GM21447 (cell line): ENCODE results near the gene DAAM1.

ENCODE experiments used
- ATAC-seq: cut with Tn5 transposase; IDR thresholded peaks from one replicate; pipeline ENCODE4 v1.9.1; 2021; ENCODE audit not compliant: unreplicated experiment

DAAM1 gene

DNA sequence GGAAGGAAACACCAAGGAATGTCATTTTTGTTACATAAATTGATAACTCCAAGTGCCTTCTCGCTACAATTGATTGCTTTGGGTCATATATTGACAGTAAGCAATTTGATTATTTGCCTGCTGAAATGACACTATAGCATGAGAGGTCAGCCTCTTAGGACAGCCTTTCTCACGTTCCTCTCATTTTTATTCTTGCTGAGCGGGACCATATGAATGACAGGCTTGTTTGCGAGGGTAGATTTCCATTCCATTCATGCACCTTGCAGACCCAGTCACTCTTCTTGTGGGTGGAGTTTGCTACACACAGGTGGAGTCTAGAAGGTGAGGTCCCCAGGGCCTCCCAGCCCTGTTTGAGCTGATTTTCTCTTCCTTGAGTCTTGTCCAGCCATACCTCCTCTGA, 27.3 kb downstream of the DAAM1 start:
- no peak for ATAC-seq

DNA sequence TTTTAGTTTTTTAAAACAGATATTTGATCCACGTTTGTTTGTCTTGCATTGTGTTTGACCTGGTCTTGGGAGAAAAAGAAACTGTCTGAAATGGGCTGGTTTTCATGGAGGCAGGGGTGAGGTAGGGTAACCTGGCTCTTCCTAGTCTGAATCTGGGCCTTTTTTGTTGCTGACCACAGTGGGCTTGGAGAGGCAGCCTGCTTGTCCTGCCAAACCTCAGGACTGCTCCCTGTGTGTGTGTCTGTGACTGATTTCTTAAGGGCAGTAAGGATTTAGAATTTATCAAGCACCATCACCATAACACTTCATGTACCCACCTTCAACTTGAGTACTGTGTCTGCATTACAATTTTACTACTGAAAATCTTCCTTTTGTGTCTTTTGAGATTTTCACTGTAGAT, 28.5 kb downstream of the DAAM1 start:
- no peak for ATAC-seq

DNA sequence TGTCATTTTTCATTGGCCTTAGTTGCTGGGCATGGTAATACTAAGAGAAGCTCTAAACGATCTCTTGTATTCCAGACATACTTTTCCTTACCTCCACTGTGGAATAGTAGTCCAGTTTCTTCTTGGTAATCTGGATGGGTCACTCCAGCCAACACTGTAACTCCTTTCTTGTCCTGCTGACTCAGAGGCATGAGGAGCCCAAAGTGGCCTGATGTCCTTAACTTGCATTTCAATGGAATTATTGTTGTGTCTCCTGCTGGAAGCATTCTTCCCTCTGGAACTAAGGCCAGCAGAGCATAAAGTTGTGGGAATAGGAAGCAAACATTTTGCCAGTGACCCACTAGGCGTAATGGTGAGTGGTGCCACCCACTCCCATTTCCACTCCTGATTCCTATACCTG, 33.1 kb downstream of the DAAM1 start:
- no peak for ATAC-seq

DNA sequence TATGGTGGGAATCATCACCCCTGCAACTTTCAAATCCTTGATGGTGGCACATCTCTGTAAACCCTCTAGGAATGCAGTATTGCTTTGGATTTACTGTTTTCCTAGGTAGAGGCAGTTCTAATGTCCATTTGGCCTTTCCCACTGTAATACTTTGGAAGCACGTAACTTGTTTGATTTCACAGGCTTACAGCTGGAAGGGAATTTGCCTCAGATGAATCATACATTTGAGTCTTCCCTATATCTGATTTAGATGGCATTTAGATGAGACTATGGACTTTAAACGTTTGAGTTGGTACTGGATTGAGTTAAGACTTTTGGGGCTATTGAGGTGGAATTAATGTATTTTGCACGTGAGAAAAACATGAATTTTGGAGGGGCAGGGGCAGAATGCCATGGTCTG, 35.9 kb downstream of the DAAM1 start:
- ATAC-seq = no peak

GRCh38 chr14:59225281-59225680, 36.8 kb downstream of the DAAM1 start:
- ATAC-seq = no peak

- no peak for ATAC-seq
Observed at GRCh38 chr14:59228421-59228820, 40.0 kb downstream of the DAAM1 start.

DNA sequence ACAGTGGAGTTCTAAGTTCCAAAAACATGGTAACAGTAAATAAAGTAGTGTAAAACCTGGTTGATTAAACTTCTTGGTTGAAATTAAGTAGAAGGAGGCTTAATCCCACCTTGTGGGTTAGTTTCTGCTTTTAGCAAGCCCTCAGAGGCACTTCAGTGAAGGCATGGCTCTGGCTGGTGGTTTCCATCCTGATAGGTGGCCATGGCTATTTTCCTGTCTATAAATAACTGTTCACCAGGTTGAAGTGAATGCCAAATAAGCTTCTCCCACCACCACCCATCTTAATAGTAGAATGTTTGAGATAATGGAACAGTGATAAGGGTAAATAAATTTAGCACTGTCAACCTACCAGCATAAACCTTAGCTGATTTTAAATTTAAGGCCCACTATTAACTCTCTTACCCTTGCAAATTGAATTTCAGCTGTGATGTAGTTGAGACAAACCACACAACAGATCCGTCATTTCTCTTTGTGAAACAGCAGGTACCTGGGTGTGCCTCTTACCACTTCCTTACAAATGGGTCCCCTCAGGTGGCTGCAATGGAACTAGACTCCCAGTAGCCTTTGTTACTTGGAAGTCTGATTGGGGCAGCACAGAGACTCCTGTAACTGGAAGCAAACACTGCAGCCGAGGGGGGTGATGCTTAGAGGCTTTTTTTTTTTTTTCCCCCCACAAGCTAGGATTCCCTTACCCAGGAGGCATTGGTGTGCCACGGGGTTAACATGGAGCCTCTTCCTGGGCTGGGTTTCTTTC, 41.4 kb downstream of the DAAM1 start:
- ATAC-seq = no peak

GRCh38 chr14:59236195-59236594, 47.7 kb downstream of the DAAM1 start:
- no peak for ATAC-seq

- ATAC-seq = no peak
Observed at GRCh38 chr14:59238216-59238615, 49.7 kb downstream of the DAAM1 start.

DNA sequence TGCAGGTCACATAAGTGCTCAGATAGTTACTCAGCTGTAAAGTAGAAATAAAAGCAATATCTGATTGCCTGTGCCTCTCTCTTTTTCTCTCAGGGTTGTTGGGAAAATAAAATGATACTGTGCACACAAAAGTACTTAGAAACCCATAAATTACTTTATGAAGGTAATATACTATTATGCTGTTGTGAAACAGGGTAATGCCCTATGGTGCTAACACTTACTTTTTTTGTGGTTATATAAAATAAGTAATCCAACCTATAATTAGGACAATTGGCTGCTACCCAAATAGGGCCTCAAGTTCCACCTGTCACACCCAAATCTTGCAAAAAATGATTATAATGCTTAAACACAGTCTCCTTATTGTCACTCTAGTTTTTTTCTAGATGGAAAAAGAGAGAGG, 50.6 kb downstream of the DAAM1 start:
- ATAC-seq = no peak

DNA sequence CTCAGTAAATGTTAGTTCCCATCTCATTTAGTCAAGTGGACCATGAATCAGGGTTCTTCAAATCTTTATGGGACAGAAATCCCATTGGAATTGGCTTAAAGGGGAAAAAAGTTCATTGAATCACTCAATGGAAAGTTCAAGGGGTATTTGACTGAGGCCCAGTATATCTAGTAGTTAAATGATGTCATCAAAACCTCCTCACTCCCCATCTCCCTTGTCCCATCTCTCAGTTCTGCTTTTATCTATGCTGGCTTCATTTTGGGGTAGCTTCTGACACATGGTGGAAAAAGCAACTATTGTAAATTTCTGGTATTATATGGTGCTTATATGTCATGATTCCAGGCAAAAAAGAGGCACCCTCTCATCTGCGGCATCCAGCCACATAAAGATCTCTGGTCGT, 51.9 kb downstream of the DAAM1 start:
- peak; percentile 91 for ATAC-seq

- no peak for ATAC-seq
Observed at GRCh38 chr14:59241121-59241520, 52.7 kb downstream of the DAAM1 start.

DNA sequence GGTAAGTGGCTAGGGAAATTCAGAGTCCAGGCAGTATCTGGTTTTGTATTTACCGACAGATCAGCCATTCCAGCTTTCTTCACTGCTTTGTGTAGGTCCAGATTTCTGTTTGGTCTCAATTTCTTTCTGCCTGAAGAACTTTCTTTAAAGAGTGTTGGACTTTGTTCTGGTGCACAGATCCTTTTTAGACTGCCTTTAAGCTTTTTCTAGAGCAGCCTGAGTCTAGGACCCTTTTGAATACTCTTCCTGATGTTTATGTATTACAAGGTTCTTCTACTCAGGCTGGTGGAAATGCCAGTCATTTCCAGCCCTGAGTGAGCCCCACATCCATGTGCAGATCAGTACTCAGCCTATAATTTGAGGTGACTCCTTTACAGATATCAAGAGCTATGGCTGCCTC, 54.7 kb downstream of the DAAM1 start:
- no peak for ATAC-seq

GRCh38 chr14:59244581-59244980, 56.1 kb downstream of the DAAM1 start:
- ATAC-seq = no peak

DNA sequence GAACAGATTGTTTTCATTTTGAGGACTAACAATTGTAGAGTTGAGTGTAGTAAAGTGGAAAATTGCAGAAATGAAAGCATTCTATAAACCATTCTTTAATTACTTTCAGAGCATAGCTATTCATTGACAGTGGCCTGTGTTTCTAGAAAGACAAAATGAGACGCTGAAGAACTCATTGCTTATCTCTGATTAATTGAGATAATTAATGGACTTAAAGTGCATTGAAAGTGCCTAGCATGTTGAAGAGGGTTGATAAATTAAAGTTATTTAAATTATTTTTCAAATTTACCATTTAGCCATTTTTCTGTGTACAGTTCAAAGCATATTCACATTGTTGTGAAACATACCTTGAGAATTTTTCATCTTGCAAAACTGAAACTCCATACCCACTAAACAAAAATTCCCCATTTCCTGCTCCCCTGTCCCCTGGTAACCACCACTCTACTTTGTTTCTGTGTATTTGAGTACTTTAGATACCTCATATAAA, 57.4 kb downstream of the DAAM1 start:
- ATAC-seq = peak; percentile 87

DNA sequence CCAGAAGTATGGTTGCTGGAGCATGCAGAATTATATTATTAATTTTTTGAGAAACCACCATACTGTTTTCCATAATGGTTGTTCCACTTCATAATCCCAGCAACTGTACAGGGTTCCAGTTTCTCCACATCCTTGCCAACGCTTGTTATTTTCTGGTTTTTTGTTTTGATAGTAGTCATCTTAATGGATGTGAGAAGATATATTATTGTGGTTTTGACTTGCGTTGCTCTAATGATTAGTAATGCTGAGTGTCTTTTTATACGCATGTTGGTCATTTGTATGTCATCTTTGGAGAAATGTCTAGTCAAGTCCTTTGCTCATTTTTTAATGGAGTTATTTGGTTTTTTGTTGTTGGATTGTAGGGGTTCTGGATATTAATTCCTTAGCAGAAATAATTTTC, 58.1 kb downstream of the DAAM1 start:
- ATAC-seq = no peak

DNA sequence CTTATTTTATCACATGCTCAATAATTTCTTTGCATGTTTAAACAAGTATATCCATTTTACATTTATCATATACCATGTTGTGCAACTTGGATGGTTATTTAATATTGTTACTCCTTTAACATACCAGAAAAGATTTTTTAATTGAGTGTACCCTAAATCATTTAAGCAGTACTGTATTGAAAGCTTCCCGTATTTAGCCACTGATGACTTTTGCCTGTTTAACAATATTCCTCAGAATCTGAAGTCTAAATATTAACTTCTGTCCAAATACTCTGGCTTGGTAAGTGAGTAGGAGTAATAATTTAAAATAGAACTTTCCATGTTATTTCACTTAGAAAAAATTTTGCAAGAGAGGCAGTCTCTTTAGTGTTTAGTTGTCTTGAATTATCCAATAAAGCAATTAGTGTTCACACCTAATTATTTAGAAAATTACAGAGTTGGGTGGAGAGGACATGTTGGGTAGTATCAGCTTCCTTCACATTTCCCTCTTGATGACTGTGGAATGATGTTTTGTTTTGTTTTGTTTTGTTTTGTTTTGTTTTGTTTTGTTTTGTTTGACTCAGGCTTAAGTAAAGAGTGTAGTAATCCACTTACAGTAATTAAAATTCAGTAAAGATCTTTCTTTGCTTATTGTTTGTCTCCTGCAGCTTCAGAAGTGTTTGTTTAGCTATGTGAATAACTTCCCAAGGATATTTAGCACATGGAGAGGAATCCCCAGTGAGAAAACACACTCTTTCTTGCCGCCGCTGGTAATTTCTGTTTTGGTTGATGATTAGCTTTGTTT, 59.5 kb downstream of the DAAM1 start:
- ATAC-seq = no peak

GRCh38 chr14:59249029-59249428, 60.6 kb downstream of the DAAM1 start:
- ATAC-seq = no peak

DNA sequence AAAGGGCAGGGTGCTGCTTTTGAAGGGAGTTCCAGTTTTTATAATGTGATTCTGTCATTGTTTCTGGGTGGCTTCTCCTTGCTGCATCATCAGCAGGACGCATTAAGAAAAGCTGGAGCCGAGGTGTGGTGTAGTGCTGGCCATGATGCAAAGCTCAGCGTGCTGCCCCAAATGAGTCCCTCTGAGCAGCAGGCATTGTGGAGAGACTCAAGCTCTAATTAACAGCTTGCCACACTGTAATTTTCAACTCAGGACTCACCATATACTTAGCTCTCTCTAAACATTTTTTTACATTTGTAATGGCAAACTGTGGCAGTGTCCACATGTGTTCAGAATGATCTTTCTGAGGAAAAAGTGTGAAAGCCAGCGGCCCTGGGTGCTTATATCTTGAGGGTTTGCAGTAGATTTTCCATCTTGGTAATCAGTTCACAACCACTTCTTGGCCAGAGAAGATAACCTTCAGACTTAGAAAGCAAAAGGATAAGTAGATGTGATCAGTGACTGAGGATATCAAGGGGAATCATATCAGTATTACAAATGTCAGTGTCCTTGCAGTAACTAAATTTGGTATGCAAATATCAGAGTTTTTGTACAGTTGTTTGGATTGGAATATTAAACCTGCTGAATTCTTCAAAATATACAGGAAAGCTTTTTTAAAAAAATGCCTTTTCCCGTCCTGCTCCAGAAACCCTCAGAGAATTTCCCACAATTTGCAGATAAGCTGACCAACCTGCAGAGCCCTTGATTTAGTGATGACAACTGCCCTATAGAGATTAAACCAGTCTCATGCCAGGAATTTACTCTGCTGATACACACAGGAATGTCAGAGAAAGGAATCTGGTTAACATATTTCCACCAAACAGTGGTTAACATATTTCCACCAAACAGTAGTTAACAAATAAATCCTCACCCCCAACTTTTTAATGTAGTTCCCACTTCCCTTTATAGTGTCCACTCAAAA, 63.6 kb downstream of the DAAM1 start:
- no peak for ATAC-seq

DNA sequence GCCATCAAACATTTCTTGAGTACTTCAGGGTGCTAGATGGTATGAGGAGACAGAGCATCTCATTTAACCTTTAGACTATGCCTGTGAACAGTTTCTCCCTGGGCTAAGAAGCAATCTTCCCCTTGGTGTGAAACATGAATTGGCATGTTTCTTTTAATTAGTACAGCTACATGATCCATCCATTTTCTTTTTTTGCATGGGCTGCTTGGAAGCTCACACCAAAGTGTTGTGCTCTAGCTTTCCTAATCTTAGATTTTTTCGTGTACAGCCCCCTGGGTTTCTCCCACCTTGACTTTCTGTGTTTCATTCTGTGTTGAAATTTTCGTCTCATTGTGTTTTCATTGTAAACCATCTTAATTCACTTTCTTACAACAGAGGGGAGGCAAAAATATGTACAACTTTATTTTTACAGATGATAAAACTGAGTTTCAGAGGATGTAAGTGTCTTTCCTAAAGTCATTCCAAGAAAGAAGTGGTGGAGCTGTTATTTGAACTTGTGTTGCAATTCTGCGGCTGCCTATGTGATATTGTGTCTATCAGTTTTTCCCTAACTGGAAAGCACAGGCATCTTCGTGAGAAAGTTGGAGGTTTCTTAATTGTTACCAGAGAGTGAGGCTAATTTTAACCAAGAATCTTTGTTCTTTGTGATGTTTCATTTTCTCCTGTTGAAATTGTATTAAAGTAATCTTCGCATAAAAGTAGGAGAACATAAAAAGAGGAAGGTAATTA, 64.5 kb downstream of the DAAM1 start:
- ATAC-seq = no peak

GRCh38 chr14:59253527-59253926, 65.1 kb downstream of the DAAM1 start:
- no peak for ATAC-seq
